Superior temporal gyrus (tissue), 1 donor: ENCODE results near the gene SUGCT.

ENCODE experiments used
- DNase-seq: peaks from one replicate; pipeline ENCODE4 v3.0.0-alpha.2; 2016; ENCODE audit errors: extremely low spot score

Gene SUGCT

GRCh38 chr7:40673285-40673684 lies 538.5 kb downstream of the SUGCT start:
- no peak for DNase-seq

- DNase-seq: no peak
Observed at GRCh38 chr7:40674316-40674715, 539.5 kb downstream of the SUGCT start.

- DNase-seq: no peak
Observed at GRCh38 chr7:40675741-40676140, 540.9 kb downstream of the SUGCT start.

DNA sequence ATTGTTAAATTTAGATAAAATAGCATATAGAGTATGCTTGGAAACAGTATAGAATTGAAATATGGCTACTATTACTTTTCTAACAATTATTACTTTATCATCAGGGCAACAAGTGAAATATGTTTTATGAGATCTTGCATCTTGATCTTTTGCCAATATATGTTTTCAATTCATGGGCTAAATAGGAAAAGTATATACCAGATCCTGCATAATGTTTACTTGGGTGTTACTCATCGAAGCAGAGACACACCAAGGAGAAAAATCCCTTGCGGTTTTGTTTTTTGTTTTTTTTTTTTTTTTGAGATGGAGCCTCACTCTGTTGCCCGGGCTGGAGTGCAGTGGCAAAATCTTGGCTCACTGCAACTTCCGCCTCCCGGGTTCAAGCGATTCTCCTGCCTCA lies 541.4 kb downstream of the SUGCT start:
- DNase-seq: no peak

- DNase-seq: no peak
Observed at GRCh38 chr7:40680657-40681056, 545.9 kb downstream of the SUGCT start.

DNA sequence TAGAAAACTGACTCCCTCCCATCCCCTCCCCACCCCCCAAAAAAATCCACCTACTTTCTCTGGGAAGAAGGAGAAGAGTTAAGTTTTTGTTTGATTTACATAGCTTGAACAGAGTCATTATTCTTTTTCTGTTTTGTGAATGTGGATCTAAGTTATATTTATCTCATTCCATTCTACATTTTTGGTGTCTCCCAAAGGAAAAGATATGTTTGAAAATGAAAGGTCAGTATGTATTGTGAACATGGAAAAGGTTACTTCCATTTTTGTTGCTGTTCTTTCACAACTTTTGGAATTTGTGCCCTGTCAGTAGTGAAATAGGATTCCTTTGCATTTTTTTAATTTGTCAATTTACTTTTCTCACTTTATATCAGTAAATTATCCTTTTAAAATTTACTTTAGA lies 547.9 kb downstream of the SUGCT start:
- no peak for DNase-seq

DNA sequence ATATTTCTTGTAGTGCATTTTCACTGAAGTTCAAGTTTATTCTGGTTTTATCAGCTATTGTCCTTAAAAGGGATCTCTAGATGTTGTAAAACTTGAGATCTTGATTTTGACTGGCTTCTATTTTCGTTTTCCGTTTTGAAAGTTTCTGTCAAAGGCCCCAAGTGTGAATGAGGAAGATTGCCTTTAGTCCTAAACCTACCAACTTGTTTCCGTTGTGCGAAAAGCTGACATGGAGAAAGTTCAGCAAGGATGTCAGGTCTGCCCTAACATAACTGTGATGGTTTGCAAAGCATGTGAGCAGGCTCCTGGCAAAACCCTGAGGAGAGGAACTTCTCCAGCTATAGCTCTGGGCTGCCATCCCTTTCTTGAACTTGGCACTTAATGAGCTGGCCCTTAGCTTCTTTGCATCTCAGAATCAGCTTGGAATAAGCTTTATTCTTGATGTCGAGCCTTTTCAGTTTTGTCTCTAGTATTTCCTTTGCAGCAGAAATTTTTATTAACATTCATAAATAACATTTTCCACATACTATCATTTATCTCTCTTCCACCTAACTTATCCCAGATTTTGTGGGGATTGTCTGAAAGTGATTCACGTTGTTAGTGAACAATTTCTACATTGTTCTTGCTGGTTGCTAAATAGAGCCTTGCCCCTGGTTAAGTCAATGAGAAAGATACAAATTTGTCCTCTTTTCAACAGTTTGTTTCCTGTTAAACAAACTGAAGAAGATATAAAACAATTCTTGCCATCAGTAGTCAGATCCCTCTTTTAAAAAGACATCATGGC lies 559.4 kb downstream of the SUGCT start:
- no peak for DNase-seq

DNA sequence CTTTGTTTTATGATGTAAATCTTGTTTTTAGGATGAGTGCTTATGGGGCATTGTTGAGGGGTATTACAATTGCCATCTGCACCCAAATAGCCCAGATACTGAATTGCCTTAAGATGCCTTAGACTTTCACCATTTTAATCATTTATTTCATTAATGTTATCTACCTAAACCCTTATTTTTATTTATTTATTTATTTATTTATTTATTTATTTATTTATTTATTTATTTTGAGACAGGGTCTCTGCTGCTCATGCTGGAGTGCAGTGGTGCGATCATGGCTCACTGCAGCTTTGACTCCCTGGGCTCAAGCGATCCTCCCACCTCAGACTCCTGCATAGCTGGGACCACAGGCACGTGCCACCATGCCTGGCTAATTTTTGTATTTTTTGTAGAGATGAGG lies 560.2 kb downstream of the SUGCT start:
- no peak for DNase-seq

DNA sequence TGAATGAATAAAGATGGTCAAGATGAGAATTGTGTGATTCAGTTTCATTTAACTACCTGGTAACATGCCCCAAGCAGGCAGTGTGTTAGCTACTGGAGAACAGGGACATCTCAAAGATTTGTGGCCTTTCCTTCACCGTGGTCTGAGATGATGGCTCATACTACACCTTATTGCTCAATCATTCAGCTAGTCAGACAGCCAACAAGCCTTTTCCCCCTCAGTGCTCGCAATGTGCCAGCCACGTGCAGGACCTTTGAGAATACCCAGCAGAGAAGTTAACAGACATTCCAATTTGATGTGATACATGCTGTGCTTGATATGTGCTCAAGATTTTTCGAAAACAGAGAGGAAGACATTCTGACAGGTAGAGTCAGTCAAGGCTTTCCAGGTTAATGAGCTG lies 562.8 kb downstream of the SUGCT start:
- no peak for DNase-seq

- DNase-seq: no peak
Observed at GRCh38 chr7:40698214-40698920, 563.6 kb downstream of the SUGCT start.

- DNase-seq: no peak
Observed at GRCh38 chr7:40698921-40699260, 564.1 kb downstream of the SUGCT start.

DNA sequence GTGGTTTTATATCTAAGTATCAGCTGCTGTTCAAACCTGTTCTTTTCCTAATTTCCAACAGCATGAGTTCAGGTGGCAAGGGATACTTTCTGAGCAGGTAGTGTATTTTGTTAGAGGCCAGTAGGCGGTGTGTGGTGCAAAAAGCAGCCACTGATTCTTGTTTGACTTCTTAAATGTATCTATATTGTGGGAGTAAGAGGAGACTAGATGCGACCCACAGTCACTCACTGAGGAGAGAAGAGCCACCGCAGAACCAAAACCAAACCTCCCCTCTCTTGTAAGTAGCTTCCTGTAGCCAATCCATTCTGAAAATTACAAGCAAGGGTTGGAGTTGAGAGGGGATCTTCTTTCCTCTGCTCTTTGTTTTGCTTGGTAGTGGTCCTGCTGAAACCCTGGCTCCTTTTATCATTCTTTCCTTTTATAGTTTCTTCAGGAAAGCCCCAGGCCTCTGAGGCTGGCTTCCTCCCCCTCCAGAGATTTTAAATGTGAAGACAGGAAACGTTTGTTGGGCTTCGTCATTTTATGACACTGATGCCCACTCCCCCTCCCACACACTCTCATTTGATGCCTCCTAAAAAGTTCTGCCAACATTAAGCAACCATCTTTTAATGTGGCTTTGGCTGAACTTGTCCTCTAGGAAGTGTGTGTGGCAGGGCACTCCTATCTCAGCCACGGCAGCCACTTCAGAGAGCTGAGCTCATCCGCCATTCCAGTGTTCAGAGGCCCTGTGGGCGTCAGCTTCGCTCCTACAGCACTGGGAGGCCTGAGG lies 566.0 kb downstream of the SUGCT start:
- DNase-seq: no peak

- DNase-seq: no peak
Observed at GRCh38 chr7:40701836-40702551, 567.2 kb downstream of the SUGCT start.

DNA sequence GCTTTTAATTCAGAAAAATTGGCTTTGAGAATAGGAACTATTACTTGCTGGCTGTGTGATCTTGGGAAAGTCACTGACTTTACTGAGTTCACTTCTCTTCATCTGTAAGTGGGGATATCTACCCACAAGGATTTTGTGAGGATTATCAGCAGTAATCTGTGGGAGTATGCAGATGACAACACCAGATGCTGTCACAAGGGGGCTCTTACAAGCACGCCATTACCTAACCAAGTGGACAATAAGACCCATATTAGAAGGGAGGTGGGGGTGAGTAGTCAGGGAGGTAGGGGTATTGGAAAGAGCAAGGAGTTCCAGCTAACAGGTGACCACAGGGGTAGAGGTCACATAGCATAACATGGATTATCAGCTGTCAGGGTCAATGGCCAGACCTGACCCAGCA lies 569.4 kb downstream of the SUGCT start:
- no peak for DNase-seq

GRCh38 chr7:40706829-40707228 lies 572.0 kb downstream of the SUGCT start:
- DNase-seq: no peak

GRCh38 chr7:40709062-40709964 lies 574.5 kb downstream of the SUGCT start:
- DNase-seq: no peak

DNA sequence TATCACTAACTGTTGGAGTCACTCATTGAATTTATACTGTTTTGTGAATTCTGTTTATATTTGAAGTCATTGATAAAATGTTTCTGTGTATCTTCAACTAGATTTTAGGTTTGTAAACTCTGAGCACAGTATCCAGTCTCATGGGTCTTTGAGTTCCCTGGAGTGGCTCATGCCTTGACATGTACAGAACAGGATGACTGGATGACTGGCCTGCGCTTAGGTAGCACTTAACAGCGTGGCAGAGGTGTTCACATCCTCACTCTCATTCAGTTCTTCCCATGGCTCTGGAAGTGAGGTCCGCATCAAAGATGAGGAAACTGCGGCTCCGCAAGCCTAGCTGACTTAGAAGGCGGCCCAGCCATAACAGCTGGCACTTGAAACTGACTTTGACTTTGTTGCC lies 576.9 kb downstream of the SUGCT start:
- DNase-seq: no peak

DNA sequence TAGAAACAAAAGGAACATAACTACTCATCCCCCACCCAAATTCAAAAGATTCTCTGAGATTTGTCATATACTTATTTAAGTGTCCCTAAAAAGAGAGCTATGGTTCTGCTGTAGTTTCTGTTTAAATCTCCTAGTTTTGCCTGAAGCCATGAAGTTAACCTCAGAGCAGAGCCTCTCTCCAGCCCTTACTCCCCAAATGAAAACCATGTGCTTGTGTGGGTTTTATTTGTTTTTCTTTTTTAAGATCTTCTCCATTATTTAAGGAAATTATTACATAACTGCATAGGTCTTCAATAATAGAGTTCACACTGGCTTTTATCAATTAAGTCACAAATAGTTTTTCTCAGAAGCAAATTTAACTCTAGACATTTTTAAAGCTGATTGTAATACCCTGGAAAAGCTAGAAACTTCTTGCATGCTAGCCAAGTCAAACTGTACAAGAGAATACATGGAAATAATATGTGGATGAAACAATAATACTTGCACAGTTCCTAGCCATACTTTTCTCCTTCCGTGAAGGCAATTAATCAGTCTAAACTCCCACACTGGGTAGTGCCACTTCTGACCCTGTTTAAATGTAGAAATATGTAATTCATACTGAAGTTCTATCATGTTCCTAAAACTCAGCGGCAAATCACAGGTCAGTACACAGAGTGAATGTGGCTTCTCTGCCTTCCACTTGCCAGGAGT lies 579.7 kb downstream of the SUGCT start:
- DNase-seq: no peak

DNA sequence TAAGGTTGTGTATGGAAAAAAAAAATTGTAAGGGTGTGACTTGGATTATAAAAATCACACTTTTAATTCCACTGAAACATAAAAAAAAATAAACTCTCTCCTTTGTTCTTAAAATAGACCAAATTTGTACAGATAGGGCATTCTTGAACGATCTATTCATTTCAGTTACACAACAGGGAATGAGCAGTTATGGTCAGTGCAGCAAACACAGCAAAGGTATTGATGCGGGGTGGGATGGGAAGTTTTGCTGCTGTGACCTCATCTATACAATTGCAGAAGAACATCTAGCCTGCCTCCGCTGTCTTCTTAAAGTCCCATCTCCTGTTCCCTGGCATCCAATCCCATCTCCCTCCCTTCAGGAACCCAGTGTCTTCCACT lies 580.2 kb downstream of the SUGCT start:
- DNase-seq: no peak

DNA sequence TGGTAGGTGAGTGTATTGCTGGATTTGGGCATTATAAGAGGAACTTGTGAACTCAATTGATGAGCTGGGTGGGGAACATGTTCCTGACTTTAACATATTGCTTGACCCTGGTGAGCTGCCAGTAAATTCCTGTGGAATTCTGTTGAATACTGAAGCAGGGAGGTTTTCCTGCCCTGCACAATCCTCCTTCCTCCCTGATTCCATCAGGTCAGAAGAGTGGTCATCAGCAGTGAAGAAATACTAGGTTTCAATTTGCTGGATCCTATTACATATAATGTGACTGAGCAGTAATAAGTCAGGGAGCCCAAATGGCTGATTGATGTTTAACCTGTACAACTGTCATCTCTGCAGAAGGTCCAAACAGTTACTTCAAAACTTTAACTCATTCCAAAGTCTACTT lies 581.2 kb downstream of the SUGCT start:
- no peak for DNase-seq

DNA sequence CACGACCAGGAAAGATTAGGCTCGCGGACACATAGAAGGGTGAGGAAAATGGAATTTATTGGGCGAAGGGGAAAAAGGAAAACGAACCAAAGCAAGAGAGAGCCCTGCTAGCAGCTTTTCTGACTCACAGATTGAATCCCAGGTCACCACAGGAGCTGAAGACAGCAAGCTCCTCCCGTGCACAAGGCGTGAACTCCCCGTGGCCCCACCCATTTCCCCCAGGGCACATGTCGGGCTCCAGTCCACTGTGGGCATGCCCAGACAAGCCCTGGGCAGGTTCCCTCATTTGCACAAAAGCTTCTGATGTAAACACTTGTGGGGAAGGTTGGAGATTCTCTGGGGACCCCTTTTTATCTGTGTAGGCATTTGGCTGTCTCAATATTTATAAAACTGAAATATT lies 582.4 kb downstream of the SUGCT start:
- DNase-seq: no peak
